Mesodermal cell (in vitro differentiated cells): ENCODE data around the gene SLC2A5.

Source experiments
- H3K27ac ChIP-seq: 2 replicates; pipeline ENCODE4 v1.7.0; 2013; ENCODE audit warnings: mild to moderate bottlenecking, low read depth, low read length, moderate library complexity; ENCODE audit not compliant: severe bottlenecking
- H3K36me3 ChIP-seq: 2 replicates; pipeline ENCODE4 v1.7.1; 2013; ENCODE audit warnings: mild to moderate bottlenecking, low read length, moderate library complexity; ENCODE audit not compliant: control insufficient read depth, insufficient read depth
- H3K4me1 ChIP-seq: one replicate; pipeline ENCODE4 v1.7.1; 2013; ENCODE audit warnings: mild to moderate bottlenecking, low read length; ENCODE audit not compliant: insufficient read depth, control insufficient read depth, poor library complexity, severe bottlenecking
- H3K4me3 ChIP-seq: 2 replicates; pipeline ENCODE4 v1.7.0; 2013; ENCODE audit warnings: low read length, control low read depth, mild to moderate bottlenecking; ENCODE audit not compliant: insufficient read depth, poor library complexity, severe bottlenecking; ENCODE audit errors: extremely low read depth
- H3K9me3 ChIP-seq: 2 replicates; pipeline ENCODE4 v1.7.1; 2013; ENCODE audit warnings: mild to moderate bottlenecking, low read length, moderate library complexity; ENCODE audit not compliant: control insufficient read depth
- WGBS, 2 experiments: methylation state at CpG; one replicate each; pipeline ENCODE4 v1.1.5; 2013; ENCODE audit warnings: missing lambda C conversion rate in 2 of 2; ENCODE audit not compliant: insufficient coverage in 2 of 2; 5-methylcytosine and 5-hydroxymethylcytosine counted together

The SLC2A5 gene

DNA sequence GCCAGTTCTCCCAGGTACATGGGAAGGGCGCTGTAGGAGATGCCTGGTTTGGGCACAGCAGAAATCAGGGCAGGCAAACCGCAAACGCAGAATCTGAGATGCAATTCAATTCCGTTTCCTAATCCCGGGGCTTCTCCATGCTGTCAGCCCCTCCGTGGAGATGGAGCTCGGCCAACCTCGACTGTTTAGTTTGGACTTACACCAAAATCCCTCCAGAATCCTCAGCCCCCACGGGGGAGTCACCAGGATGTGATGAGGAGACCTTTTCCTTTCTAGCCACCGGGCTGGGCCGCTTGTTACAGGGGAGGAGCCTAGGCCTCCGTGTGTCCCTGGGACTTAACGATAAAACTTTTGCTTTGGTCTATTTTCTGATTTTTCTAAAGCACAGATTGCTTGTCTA, 51.1 kb downstream of the SLC2A5 start:
- Histone ChIP-seq H3K4me1 (no peaks in the 10 kb centered on the region), H3K27ac (no peak overlapping the region), H3K36me3 (no peaks in the 10 kb centered on the region), H3K9me3 (no peaks in the 10 kb centered on the region), H3K4me3 (no peak overlapping the region)
- 84 to 91% methylated on average over 7 to 11 of the region's 13 CpGs for WGBS, 2 experiments

DNA sequence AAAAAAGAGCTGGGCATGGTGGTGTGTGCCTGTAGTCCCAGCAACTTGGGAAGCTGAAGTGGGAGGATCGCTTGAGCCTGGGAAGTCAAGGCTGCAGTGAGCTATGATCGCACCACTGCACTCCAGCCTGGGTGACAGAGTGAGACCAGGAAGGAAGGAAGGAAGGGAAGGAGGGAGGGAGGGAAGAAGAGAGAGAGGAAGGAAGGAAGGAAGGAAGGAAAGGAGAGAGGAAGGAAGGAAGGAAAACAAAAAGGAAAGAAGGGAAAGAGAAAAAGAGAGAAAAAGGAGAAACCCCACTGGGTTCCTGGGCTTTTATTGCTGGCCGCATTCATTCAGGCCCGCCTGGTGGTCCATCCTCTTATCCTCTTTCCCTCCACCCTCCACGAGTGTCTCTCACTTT, 53.0 kb downstream of the SLC2A5 start:
- Histone ChIP-seq H3K4me3 (no peak overlapping the region), H3K27ac (no peak overlapping the region), H3K9me3 (no peaks in the 10 kb centered on the region), H3K36me3 (no peaks in the 10 kb centered on the region), H3K4me1 (no peaks in the 10 kb centered on the region)
- WGBS, 2 experiments = 77 to 90% methylated on average over 2 to 4 of the region's 5 CpGs

DNA sequence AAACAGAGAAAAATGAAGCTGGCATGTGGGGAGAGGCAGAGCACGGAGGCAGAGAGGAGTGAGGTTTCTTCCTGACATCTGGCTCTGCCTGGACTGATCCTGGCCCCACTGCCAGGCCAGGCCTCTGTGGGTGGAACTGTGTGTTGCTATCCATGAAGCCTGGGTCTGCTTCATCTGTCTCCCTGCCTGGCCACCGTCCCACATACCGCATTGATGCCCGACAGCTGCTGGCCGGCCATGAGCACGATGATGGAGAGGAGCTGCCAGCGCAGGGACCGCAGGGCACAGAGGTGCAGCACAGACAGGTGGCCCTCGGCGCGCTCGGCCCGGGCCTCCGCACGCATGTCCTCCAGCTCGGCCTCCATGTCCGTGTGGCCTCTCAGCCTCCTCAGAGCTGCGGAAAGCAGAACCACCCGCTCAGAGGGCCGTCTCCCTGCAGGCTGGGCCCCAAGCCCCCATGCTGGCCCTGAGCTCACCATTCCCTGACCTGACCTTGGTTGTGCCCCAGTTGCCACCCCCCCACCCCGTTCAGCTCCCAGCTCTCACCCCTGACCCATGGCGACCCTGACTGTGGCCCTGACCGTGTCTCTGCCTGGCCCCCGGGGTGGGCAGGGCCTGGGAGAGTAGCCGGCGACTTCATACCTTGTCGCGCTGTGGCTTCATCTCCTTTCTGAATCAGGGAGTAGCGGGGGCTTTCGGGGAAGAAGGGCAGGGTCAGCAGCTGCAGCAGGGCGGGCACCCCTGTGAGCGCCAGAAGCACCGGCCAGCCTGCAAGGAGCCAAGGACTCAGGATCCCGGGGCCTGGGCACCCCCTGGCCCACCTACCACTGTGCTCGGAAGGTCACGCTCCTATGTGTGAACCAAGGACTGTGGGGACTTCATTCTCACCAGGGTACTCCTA, 54.7 kb downstream of the SLC2A5 start:
- Histone ChIP-seq H3K4me1 (no peaks in the 10 kb centered on the region), H3K4me3 (no peak overlapping the region), H3K9me3 (no peaks in the 10 kb centered on the region), H3K27ac (no peak overlapping the region), H3K36me3 (no peaks in the 10 kb centered on the region)
- 95% methylated on average over 24 to 36 of the region's 36 CpGs for WGBS, 2 experiments

DNA sequence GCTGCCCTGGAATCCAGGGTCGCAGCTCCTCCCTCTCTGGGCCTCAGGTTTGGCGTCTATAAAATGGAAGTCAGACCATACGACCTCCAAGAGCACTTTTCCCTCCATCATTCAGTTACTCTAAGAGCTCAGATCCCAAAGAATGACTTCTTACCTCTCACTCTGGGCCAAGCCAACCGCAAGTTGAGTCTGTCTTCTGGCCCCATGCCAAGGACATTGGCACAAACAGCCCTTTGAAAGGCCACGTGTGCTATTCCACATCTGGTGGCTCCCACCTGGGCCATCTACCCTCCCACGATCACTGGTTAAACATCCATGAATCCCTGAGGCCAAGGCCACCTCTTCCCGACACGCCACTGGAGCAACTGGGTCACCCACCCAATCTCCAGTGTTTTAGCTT, 55.6 kb downstream of the SLC2A5 start:
- Histone ChIP-seq H3K27ac (no peak overlapping the region), H3K4me3 (no peak overlapping the region), H3K36me3 (no peaks in the 10 kb centered on the region), H3K4me1 (no peaks in the 10 kb centered on the region), H3K9me3 (no peaks in the 10 kb centered on the region)
- 91 to 95% methylated on average over 8 of the region's 8 CpGs for WGBS, 2 experiments

DNA sequence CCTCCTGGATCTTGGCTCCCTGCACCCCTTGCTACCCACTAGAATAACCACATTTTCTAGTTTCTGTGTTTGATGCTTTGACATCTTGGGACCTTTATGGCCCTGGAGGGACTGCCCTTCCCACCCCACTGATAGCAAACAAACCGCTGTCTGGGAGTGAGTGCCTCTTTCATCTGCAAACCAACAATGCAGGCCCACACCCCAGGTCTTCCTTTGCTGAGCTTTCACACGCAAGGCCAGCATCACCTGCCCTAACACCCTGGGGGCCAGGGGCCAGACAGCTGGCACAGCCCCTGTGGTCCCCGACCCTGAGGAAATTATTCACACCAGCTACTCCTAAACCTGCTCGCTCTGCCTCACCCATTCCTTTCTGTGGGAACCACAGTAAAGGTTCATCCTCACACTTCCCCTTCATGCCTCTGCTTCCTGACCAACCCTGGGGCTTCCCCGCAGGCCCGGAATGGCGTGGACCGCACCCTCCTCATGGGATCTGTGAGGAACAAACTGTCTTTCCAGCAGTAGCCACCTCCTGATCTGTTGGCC, 58.6 kb downstream of the SLC2A5 start:
- Histone ChIP-seq H3K27ac (no peak overlapping the region), H3K9me3 (no peaks in the 10 kb centered on the region), H3K36me3 (no peaks in the 10 kb centered on the region), H3K4me3 (no peak overlapping the region), H3K4me1 (no peaks in the 10 kb centered on the region)
- WGBS, 2 experiments = 80 to 90% methylated on average over 4 to 8 of the region's 8 CpGs

DNA sequence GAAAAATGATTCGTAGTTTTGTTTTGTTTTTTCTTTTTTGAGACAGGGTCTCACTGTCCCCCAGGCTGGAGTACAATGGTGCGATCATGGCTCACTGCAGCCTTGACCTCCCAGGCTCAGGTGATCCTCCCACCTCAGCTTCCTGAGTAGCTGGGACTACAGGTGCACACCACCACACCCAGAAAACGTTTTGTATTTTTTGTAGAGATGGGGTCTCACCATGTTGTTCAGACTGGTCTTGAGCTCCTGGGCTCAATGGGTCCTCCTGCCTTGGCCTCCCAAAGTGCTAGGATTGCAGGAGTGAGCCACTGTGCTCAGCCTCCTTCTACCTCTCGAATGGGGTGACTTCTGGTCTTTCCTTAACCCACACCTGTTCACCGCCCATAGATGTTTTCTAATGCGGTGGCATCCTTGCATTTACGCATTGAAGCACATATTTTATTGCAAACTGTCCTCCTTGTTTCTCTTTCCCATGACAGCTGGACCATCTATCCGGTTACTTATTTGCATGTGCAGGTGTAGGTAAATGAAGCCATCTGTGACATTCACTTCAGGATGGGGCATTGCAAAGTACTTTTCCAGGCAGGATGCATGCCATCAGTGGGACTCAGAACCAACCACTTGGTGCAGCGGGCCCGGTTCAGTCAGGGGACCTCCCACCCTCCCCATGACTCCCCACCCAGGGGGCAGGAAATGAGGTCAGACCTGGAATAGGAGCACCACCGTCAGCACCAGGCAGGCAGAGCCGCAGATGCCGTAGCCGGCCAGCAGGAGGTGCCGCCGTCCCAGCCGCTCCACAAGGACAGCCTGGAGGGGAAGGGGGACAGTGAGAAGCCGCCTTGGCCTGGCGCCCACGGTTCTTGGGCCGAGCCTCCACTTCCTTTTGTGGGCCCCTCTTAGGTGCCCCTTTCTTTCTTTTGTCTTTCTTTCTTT, 59.7 kb downstream of the SLC2A5 start:
- Histone ChIP-seq H3K36me3 (no peaks in the 10 kb centered on the region), H3K27ac (no peak overlapping the region), H3K4me3 (no peak overlapping the region), H3K9me3 (no peaks in the 10 kb centered on the region), H3K4me1 (no peaks in the 10 kb centered on the region)
- 61 to 68% methylated on average over 14 to 16 of the region's 21 CpGs for WGBS, 2 experiments

DNA sequence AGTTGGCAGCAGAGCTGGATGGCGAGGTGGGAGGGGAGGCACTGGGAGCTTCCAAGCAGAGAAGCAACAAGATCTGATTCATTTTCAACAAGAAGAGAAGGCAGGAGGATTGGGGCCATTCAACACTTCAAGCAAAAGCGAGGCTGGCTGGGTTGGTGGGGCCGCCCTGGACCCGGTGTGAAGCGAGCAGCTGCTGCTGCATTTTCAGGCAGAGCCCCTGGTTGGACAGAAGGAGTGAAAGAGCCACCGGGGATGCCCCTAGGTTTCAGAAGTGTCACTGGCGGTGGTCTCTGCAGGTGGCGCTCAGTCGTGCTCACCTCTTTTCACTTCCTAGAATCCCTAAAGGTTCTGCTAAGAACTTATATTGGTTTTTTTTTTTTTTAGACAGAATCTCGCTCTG, 61.2 kb downstream of the SLC2A5 start:
- no peaks in the 10 kb centered on the region for H3K36me3 ChIP-seq
- H3K27ac ChIP-seq = no peak overlapping the region
- H3K9me3 ChIP-seq = no peaks in the 10 kb centered on the region
- H3K4me1 ChIP-seq = no peaks in the 10 kb centered on the region
- 91 to 93% methylated on average over 8 to 10 of the region's 10 CpGs for WGBS, 2 experiments
- H3K4me3 ChIP-seq = no peak overlapping the region

DNA sequence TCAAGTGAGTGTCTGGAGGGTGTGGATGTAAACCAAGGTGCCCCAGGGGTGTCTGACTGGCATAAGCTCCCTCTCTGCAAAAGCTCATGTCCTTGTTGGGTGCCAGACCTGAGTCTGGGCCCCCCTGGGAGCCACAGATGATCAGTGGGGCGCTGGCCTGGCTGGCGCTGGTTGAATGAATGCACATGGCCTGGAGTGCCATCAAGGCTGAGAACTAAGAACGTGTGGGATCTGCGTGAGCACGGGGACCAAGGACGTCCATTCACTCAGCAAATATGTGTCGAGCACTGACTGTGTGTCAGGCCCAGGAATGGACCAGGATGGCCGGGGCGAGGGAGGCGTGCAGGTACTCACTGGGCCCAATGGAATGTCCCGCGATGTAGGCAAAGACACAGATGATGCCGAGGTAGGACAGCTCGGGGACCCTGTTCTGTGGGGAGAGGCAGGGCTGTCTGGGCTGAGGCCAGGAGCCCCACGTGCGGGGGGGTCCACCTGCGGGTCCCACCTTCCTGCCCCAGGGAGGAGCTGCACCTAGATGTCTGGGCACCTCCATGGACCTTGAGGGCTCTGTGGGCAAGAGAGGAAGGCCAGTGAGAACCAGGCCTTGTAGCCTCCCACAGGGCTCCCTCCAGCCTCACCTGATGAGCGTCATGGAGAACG, 62.3 kb downstream of the SLC2A5 start:
- Histone ChIP-seq H3K36me3 (no peaks in the 10 kb centered on the region), H3K4me3 (no peak overlapping the region), H3K9me3 (no peaks in the 10 kb centered on the region), H3K4me1 (no peaks in the 10 kb centered on the region), H3K27ac (no peak overlapping the region)
- whole genome bisulfite sequencing, 2 experiments = 93 to 95% methylated on average over 16 to 17 of the region's 19 CpGs

DNA sequence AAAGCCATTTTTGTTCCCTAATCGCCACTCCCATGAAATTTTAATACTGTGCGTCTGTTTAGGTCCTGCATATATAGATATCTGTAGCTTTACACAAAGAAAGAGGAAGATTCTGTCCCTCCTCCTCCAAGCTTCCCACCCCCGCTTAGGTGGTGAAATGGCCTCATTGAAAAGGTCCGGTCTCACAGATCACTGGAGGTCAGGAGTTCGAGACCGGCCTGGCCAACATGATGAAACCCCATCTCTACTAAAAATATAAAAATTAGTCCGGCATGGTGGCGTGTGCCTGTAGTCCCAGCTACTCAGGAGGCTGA, 64.1 kb downstream of the SLC2A5 start:
- Histone ChIP-seq H3K4me1 (peaks cover 3% of the 10 kb centered on the region), H3K9me3 (no peaks in the 10 kb centered on the region), H3K36me3 (no peaks in the 10 kb centered on the region), H3K27ac (no peak overlapping the region), H3K4me3 (no peak overlapping the region)
- 60 to 100% methylated on average over 2 to 6 of the region's 8 CpGs for WGBS, 2 experiments

DNA sequence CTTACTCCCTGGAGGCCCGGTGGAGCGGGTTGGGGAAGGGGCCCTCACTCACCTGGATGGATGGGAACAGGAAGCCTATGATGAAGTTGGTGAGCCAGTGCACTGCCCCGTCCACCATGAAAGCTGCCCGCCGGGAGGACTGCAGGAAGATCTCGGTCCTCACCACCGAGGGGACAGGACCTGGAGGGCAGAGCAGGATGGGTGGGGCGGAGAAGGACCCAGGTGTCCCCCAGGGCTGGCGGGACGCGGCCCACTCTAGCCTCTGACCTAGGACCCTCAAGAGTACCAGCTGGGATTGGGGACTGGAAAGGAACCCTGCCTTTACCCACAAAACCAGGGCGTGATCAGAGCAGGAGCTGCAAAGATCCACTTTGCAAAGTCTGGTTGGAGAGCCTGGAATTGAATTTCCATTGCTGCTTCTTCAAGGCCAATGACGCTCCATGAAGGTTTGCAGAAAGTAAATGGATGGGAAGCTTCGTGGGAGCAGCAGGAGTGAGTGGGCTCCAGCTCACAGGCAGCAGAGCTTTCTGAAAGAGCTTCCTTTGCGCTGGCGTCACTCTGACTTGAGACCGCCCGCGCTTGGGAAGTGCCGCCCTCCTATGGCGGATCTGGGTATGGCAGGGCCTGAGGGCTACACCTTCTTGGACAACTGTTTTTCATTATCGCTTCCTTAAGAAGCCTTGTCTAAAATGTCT, 64.6 kb downstream of the SLC2A5 start:
- H3K4me1 ChIP-seq = peaks cover 3% of the 10 kb centered on the region
- 55 to 56% methylated on average over 19 to 21 of the region's 22 CpGs for WGBS, 2 experiments

More for the DNA sequence above, 64.6 kb downstream of the SLC2A5 start:
- H3K4me3 ChIP-seq = no peak overlapping the region
- no peaks in the 10 kb centered on the region for H3K36me3 ChIP-seq
- H3K27ac ChIP-seq = no peak overlapping the region
- no peaks in the 10 kb centered on the region for H3K9me3 ChIP-seq
